HepG2 (cell line): ENCODE data around the gene EFNA3. TPM values are rescaled to one million over a fixed set of nuclear protein-coding genes. Genes with fewer than 3 reads are reported as not detected.

Experiments
- ATF6 ChIP-seq: sonication (generic); formaldehyde crosslinking; conservative IDR thresholded peaks from 2 replicates; pipeline ENCODE4 v1.4.0; 2020; ENCODE audit warnings: missing genetic modification reagents
- EED ChIP-seq: sonication (generic); formaldehyde crosslinking; IDR thresholded peaks from 2 replicates; pipeline ENCODE4 v1.5.0; 2020; ENCODE audit warnings: mild to moderate bottlenecking, missing genetic modification reagents
- HNF1B ChIP-seq: sonication (generic); formaldehyde crosslinking; IDR thresholded peaks from 2 replicates; pipeline ENCODE4 v1.5.1; 2020; ENCODE audit warnings: mild to moderate bottlenecking, moderate library complexity, missing genetic modification reagents
- KMT2A ChIP-seq: sonication (generic); formaldehyde crosslinking; IDR thresholded peaks from 2 replicates; pipeline ENCODE4 v1.4.0; 2020; ENCODE audit warnings: missing genetic modification reagents
- MAZ ChIP-seq, 2 experiments: sonication (generic) in 1 of 2; formaldehyde crosslinking in 1 of 2; IDR thresholded peaks; 2 replicates each; pipeline versions ENCODE4 v1.5.0 to v1.6.1; 2012 to 2020; ENCODE audit warnings: low read depth in 2 of 2, mild to moderate bottlenecking in 2 of 2, borderline replicate concordance in 1 of 2, improper control_type of control experiment in 1 of 2, low read length in 1 of 2, missing genetic modification reagents in 1 of 2, moderate library complexity in 1 of 2
- MYC ChIP-seq: sonication (generic); formaldehyde crosslinking; IDR thresholded peaks from 2 replicates; pipeline ENCODE4 v1.9.0; 2021; ENCODE audit warnings: missing genetic modification reagents, borderline replicate concordance
- THAP11 ChIP-seq: IDR thresholded peaks from 2 replicates; pipeline ENCODE4 v1.6.1; 2016; ENCODE audit warnings: missing biosample characterization, missing genetic modification reagents
- THAP9 ChIP-seq: sonication (generic); formaldehyde crosslinking; IDR thresholded peaks from 2 replicates; pipeline ENCODE4; 2020; ENCODE audit warnings: missing genetic modification reagents, mild to moderate bottlenecking, borderline replicate concordance
- ZNF383 ChIP-seq: sonication (generic); formaldehyde crosslinking; IDR thresholded peaks from 2 replicates; pipeline ENCODE4 v1.4.0; 2020; ENCODE audit warnings: missing genetic modification reagents, mild to moderate bottlenecking, borderline replicate concordance
- ZNF547 ChIP-seq: sonication (generic); formaldehyde crosslinking; IDR thresholded peaks from 2 replicates; pipeline ENCODE4 v1.5.1; 2020; ENCODE audit warnings: mild to moderate bottlenecking, missing genetic modification reagents
- ZNF615 ChIP-seq: sonication (generic); formaldehyde crosslinking; IDR thresholded peaks from 2 replicates; pipeline ENCODE4 v1.5.0; 2020; ENCODE audit warnings: mild to moderate bottlenecking, missing genetic modification reagents, borderline replicate concordance
- ZNF724P ChIP-seq: sonication (generic); formaldehyde crosslinking; IDR thresholded peaks from 2 replicates; pipeline ENCODE4 v1.8.0; 2022; ENCODE audit warnings: missing genetic modification reagents, borderline replicate concordance
- polyA plus RNA-seq, 8 experiments: library from polyadenylated mRNA; depleted of rRNA in 3 of 8; stranded (reverse) in 7 of 8; unstranded in 1 of 8; fragments of >200 nt; fragmentation: Illumina TruSeq in 4 of 8; extraction: Trizol in 4 of 8; gene quantifications; 2 replicates each; pipeline versions ENCODE4 v1.2.1 to v1.2.3, GENCODE V29; 2011 to 2016; ENCODE audit warnings: low read depth in 4 of 8, missing spikeins in 1 of 8, mixed read lengths in 1 of 8; ENCODE audit not compliant: insufficient read depth in 1 of 8
- total RNA-seq, 5 experiments: library from RNA; depleted of rRNA; stranded (reverse); fragments of >200 nt; fragmentation: Illumina TruSeq; extraction: Trizol; gene quantifications; 2 replicates each; pipeline ENCODE4 v1.2.3, GENCODE V29; 2016; ENCODE audit warnings: low read depth in 1 of 5
- TF ChIP-seq, protein P1 (sequence below): IDR thresholded peaks from 2 replicates; pipeline ENCODE4 v1.6.1; 2016; ENCODE audit warnings: low read depth, borderline replicate concordance
- TF ChIP-seq, protein P2 (sequence below): sonication (generic); formaldehyde crosslinking; IDR thresholded peaks from 2 replicates; pipeline ENCODE4 v1.5.1; 2020; ENCODE audit warnings: mild to moderate bottlenecking, missing genetic modification reagents, moderate library complexity

EFNA3 gene
- total and polyA plus RNA-seq, 2 of the 13 experiments (the other 11 are each of a cell fraction or from before 2014, with no cell fraction given), result 1.0 to 5.7 TPM

DNA sequence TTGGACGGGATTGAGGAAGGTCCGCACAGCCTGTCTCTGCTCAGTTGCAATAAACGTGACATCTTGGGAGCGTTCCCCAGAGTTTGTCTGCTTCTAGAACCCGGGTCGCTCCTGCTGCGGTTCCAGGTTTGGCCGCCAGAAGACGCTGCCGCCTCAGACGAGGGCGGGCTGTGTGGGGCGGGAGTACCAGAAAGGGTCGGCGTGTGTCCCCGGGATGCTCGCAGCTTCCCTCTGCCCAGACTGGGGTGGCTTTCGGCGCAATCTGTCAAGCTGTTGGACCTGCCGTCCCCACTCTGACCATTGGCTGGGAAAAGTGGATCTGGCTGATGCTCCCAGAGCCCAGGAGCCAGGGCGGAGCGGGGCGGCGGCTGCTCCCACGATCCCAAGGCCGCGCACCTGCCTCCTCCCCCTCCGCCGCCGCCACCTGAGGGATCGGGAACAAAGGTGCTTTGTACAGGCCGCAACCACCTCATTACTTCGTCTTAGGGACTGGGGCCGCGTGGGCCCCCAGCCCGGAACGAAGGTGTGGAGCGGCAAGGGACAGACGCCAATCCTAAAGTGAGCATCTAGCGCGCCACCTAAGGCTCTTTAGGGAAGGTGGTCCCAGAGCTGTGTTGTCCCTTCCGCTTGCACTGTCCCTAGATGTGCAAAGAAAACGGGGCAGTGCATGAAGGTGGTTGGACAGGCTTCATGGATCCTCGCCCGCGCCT is 15.8 kb upstream of the EFNA3 start (continued):
- TF ChIP-seq, protein P1, sequence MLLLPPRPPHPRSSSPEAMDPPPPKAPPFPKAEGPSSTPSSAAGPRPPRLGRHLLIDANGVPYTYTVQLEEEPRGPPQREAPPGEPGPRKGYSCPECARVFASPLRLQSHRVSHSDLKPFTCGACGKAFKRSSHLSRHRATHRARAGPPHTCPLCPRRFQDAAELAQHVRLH, result peak; percentile 41; the same call in 1 of the 2 replicates
- TF ChIP-seq, protein P2, sequence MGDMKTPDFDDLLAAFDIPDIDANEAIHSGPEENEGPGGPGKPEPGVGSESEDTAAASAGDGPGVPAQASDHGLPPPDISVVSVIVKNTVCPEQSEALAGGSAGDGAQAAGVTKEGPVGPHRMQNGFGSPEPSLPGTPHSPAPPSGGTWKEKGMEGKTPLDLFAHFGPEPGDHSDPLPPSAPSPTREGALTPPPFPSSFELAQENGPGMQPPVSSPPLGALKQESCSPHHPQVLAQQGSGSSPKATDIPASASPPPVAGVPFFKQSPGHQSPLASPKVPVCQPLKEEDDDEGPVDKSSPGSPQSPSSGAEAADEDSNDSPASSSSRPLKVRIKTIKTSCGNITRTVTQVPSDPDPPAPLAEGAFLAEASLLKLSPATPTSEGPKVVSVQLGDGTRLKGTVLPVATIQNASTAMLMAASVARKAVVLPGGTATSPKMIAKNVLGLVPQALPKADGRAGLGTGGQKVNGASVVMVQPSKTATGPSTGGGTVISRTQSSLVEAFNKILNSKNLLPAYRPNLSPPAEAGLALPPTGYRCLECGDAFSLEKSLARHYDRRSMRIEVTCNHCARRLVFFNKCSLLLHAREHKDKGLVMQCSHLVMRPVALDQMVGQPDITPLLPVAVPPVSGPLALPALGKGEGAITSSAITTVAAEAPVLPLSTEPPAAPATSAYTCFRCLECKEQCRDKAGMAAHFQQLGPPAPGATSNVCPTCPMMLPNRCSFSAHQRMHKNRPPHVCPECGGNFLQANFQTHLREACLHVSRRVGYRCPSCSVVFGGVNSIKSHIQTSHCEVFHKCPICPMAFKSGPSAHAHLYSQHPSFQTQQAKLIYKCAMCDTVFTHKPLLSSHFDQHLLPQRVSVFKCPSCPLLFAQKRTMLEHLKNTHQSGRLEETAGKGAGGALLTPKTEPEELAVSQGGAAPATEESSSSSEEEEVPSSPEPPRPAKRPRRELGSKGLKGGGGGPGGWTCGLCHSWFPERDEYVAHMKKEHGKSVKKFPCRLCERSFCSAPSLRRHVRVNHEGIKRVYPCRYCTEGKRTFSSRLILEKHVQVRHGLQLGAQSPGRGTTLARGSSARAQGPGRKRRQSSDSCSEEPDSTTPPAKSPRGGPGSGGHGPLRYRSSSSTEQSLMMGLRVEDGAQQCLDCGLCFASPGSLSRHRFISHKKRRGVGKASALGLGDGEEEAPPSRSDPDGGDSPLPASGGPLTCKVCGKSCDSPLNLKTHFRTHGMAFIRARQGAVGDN, result peak; percentile 62
- TF ChIP-seq THAP11 (CRISPR knock-in tag) (0 out of 2 replicates have a peak, but pooled peaks have one; percentile 4), HNF1B (CRISPR knock-in tag) (0 out of 2 replicates have a peak, but pooled peaks have one; percentile 32), ZNF547 (CRISPR knock-in tag) (no peak), ZNF724P (CRISPR knock-in tag) (peak; percentile 65; the same call in 1 of the 2 replicates), EED (CRISPR knock-in tag) (0 out of 2 replicates have a peak, but pooled peaks have one; percentile 21), THAP9 (CRISPR knock-in tag) (peak; percentile 3; the same call in 1 of the 2 replicates), MYC (CRISPR knock-in tag) (peak; percentile 19; the same call in 1 of the 2 replicates), MAZ (IDR thresholded peaks at IDR 0.05; ENCODE audit: borderline replicate concordance, low read depth, low read length) (peak; percentile 60; the same call in 1 of the 2 replicates), MAZ (CRISPR knock-in tag; IDR thresholded peaks at IDR 0.05; ENCODE audit: low read depth) (peak; percentile 47; the same call in 1 of the 2 replicates), ZNF615 (CRISPR knock-in tag) (no peak; the same call in 1 of the 2 replicates), KMT2A (0 out of 2 replicates have a peak, but pooled peaks have one; percentile 11), ZNF383 (CRISPR knock-in tag) (0 out of 2 replicates have a peak, but pooled peaks have one; percentile 83), ATF6 (CRISPR knock-in tag) (no peak)
